CD4-positive, alpha-beta memory T cell (primary cell): ENCODE data around the gene SLC22A4. TPM values are rescaled to one million over a fixed set of nuclear protein-coding genes. Genes with fewer than 3 reads are reported as not detected.
A peak's percentile ranks its signal among the peaks of the same experiment; 100 is the strongest.

Source experiments
- CTCF ChIA-PET: fragments of 350-600 bp; sonication (Branson Sonifier 250); formaldehyde crosslinking; loops from one replicate; lab custom pipeline; 2021; ENCODE audit warnings: inconsistent platforms; ENCODE audit not compliant: partially characterized antibody; lab: Charles Lee
- POLR2A ChIA-PET: fragments of 350-600 bp; sonication (Branson Sonifier 250); formaldehyde crosslinking; loops from one replicate; lab custom pipeline; 2021; ENCODE audit not compliant: partially characterized antibody; lab: Charles Lee
- DNase-seq, 5 donors: peaks; one replicate each; pipeline versions ENCODE4 v3.0.0 to v3.0.0-alpha.2; 2020 to 2022; ENCODE audit warnings: mixed read lengths in 1 of 5
- H3K27ac ChIP-seq: one replicate; pipeline ENCODE4 v1.7.0; 2013; ENCODE audit warnings: low read depth, low read length
- H3K27me3 ChIP-seq: 2 replicates; pipeline ENCODE4 v1.7.0; 2013; ENCODE audit warnings: mild to moderate bottlenecking, low read length, moderate library complexity; ENCODE audit not compliant: insufficient read depth
- H3K36me3 ChIP-seq: 2 replicates; pipeline ENCODE4 v1.7.0; 2013; ENCODE audit warnings: mild to moderate bottlenecking, low read length, moderate library complexity; ENCODE audit not compliant: insufficient read depth
- H3K4me1 ChIP-seq: 2 replicates; pipeline ENCODE4 v1.7.0; 2013; ENCODE audit warnings: mild to moderate bottlenecking, low read length, moderate library complexity; ENCODE audit not compliant: insufficient read depth
- H3K4me3 ChIP-seq, 2 donors: one replicate each; pipeline ENCODE4 v1.7.0; 2013; ENCODE audit warnings: low read length in 2 of 2, mild to moderate bottlenecking in 1 of 2
- H3K9me3 ChIP-seq, 2 donors: one replicate each; pipeline ENCODE4 v1.7.0; 2013; ENCODE audit warnings: low read length in 2 of 2, control low read depth in 1 of 2; ENCODE audit not compliant: control insufficient read depth in 1 of 2
- H3K27ac Mint-ChIP-seq, 7 donors: one replicate each; pipeline ENCODE4 v1.8.0; 2020 to 2021; ENCODE audit warnings: mixed read lengths in 7 of 7, mild to moderate bottlenecking in 6 of 7, inconsistent platforms in 3 of 7, moderate library complexity in 3 of 7
- H3K27me3 Mint-ChIP-seq, 2 donors: one replicate each; pipeline ENCODE4 v1.8.0; 2020 to 2021; ENCODE audit warnings: mixed read lengths in 2 of 2
- H3K36me3 Mint-ChIP-seq, 2 donors: one replicate each; pipeline ENCODE4 v1.8.0; 2020 to 2021; ENCODE audit warnings: mixed read lengths in 2 of 2, inconsistent platforms in 1 of 2, mild to moderate bottlenecking in 1 of 2
- H3K4me1 Mint-ChIP-seq, 4 donors: one replicate each; pipeline ENCODE4 v1.8.0; 2020 to 2021; ENCODE audit warnings: mixed read lengths in 4 of 4, mild to moderate bottlenecking in 1 of 4
- H3K4me3 Mint-ChIP-seq, 8 donors: one replicate each; pipeline ENCODE4 v1.8.0; 2020 to 2021; ENCODE audit warnings: mixed read lengths in 8 of 8, mild to moderate bottlenecking in 7 of 8, moderate library complexity in 6 of 8, inconsistent platforms in 3 of 8
- H3K9me3 Mint-ChIP-seq, 8 donors: one replicate each; pipeline ENCODE4 v1.8.0; 2020 to 2021; ENCODE audit warnings: mixed read lengths in 8 of 8, mild to moderate bottlenecking in 5 of 8, inconsistent platforms in 3 of 8, moderate library complexity in 1 of 8
- intact Hi-C: fragments of 100-400 bp; cut with micrococcal nuclease; formaldehyde crosslinking; loops from one replicate; pipeline ENCODE4 v1.15.1; 2023
- polyA plus RNA-seq, 2 donors: library from polyadenylated mRNA; unstranded; fragments of 300-500 nt; fragmentation: Illumina TruSeq; gene quantifications; one replicate each; pipeline ENCODE4 v1.2.3, GENCODE V29; 2021
- total RNA-seq, 2 experiments: library from RNA; stranded (reverse); gene quantifications; one replicate each; pipeline ENCODE4 v1.2.3, GENCODE V29; 2021

SLC22A4 gene
- total and polyA plus RNA-seq, 4 experiments from 2014 or later: 0.22 TPM; not detected in 3

GRCh38 chr5:132298298-132299212 lies 4.4 kb downstream of the SLC22A4 start:
- Histone ChIP-seq H3K27me3 (no peaks in the 10 kb centered on the region), H3K9me3 (no peaks in the 10 kb centered on the region), H3K4me3 (no peak overlapping the region), H3K4me1 (peaks cover 11% of the 10 kb centered on the region), H3K27ac (no peak overlapping the region), H3K36me3 (no peaks in the 10 kb centered on the region)
- ChIA-PET POLR2A (no interaction called here), CTCF (no interaction called here)
- peaks cover 7 to 18% (median 10%) of the 10 kb centered on the region in 4 donors for H3K4me1 Mint-ChIP-seq
- H3K4me3 Mint-ChIP-seq: no peak overlapping the region
- peaks cover 0 to 2% (median 0%) of the 10 kb centered on the region in 8 donors for H3K9me3 Mint-ChIP-seq
- intact Hi-C loops: loop anchor here (10.0 kb wide), 1 partner anchor 526 kb away; no protein-coding TSS in a partner anchor
- H3K27ac Mint-ChIP-seq: no peak overlapping the region
- DNase-seq: no peak
- peaks cover 12 to 14% of the 10 kb centered on the region in 2 donors for H3K27me3 Mint-ChIP-seq
- H3K36me3 Mint-ChIP-seq: peaks cover 1 to 2% of the 10 kb centered on the region in 2 donors

- Mint-ChIP-seq H3K27me3 (peaks cover 11 to 14% of the 10 kb centered on the region in 2 donors), H3K4me3 (no peak overlapping the region), H3K9me3 (peaks cover 0 to 13% (median 7%) of the 10 kb centered on the region in 8 donors), H3K27ac (no peak overlapping the region), H3K36me3 (peaks cover under 1 to 7% of the 10 kb centered on the region in 2 donors), H3K4me1 (peaks cover 3 to 10% (median 6%) of the 10 kb centered on the region in 4 donors)
- H3K27me3 ChIP-seq: no peaks in the 10 kb centered on the region
- ChIA-PET POLR2A (no interaction called here), CTCF (no interaction called here)
- intact Hi-C loops: loop anchor here (10.0 kb wide), 1 partner anchor 525 kb away; no protein-coding TSS in a partner anchor
- DNase-seq: no peak
- H3K36me3 ChIP-seq: no peaks in the 10 kb centered on the region
- H3K4me3 ChIP-seq: no peak overlapping the region
- peaks cover 7% of the 10 kb centered on the region for H3K4me1 ChIP-seq
- H3K9me3 ChIP-seq: no peaks in the 10 kb centered on the region
- no peak overlapping the region for H3K27ac ChIP-seq
These were observed 5.7 kb downstream of the SLC22A4 start for GRCh38 chr5:132299917-132300316.

GRCh38 chr5:132300577-132301343 lies 6.6 kb downstream of the SLC22A4 start:
- no peak for DNase-seq
- Histone ChIP-seq H3K36me3 (no peaks in the 10 kb centered on the region), H3K27me3 (no peaks in the 10 kb centered on the region), H3K4me1 (no peaks in the 10 kb centered on the region), H3K27ac (no peak overlapping the region), H3K4me3 (no peak overlapping the region), H3K9me3 (no peaks in the 10 kb centered on the region)
- Mint-ChIP-seq H3K9me3 (peaks cover 0 to 19% (median 13%) of the 10 kb centered on the region in 8 donors), H3K4me3 (no peak overlapping the region), H3K36me3 (peaks cover 4 to 12% of the 10 kb centered on the region in 2 donors), H3K27ac (no peak overlapping the region), H3K4me1 (peaks cover 0 to 2% (median under 1%) of the 10 kb centered on the region in 4 donors), H3K27me3 (peaks cover 7 to 9% of the 10 kb centered on the region in 2 donors)
- ChIA-PET CTCF (no interaction called here), POLR2A (no interaction called here)
- intact Hi-C loops: no loop called here

- Mint-ChIP-seq H3K36me3 (peaks cover 4 to 12% of the 10 kb centered on the region in 2 donors), H3K27ac (no peak overlapping the region), H3K9me3 (peaks cover 0 to 20% (median 16%) of the 10 kb centered on the region in 8 donors), H3K27me3 (peaks cover 5 to 7% of the 10 kb centered on the region in 2 donors), H3K4me1 (no peaks in the 10 kb centered on the region), H3K4me3 (no peak overlapping the region)
- Histone ChIP-seq H3K4me3 (no peak overlapping the region), H3K27ac (no peak overlapping the region), H3K36me3 (no peaks in the 10 kb centered on the region), H3K4me1 (no peaks in the 10 kb centered on the region), H3K27me3 (no peaks in the 10 kb centered on the region), H3K9me3 (no peaks in the 10 kb centered on the region)
- ChIA-PET CTCF (interaction anchor here (2.5 kb wide), 1 partner anchor 8 kb away, joined by 9 read pairs; no protein-coding TSS in a partner anchor), POLR2A (no interaction called here)
- DNase-seq: no peak
- intact Hi-C loops: no loop called here
These were observed 7.4 kb downstream of the SLC22A4 start for GRCh38 chr5:132301344-132302271.

DNA sequence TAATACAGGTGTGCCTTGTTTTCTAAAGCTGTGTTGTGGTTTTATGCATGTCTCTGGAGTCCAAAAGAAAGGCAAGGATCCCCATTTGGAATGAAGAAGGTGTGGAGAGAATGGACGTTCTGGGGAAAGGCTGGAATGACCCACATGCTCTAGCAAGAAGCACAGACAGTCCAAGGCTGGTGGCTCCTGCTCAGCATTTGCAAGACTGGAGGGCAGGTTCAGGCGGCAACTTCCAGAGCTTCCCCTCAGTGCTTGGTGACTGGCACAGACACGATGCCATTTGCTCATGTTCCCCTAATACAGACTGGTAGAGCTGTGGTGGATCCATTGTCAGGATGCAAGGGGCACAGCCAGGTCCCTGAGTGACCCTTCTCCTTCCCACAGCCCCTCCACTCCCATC lies 8.2 kb downstream of the SLC22A4 start:
- Mint-ChIP-seq H3K36me3 (peaks cover 4 to 12% of the 10 kb centered on the region in 2 donors), H3K4me3 (no peak overlapping the region), H3K4me1 (no peaks in the 10 kb centered on the region), H3K9me3 (peaks cover 0 to 24% (median 17%) of the 10 kb centered on the region in 8 donors), H3K27me3 (peaks cover 2 to 4% of the 10 kb centered on the region in 2 donors), H3K27ac (no peak overlapping the region)
- CTCF ChIA-PET: interaction anchor here (2.5 kb wide), 1 partner anchor 9 kb away, joined by 9 read pairs; no protein-coding TSS in a partner anchor
- DNase-seq: no peak
- intact Hi-C loops: no loop called here
- Histone ChIP-seq H3K9me3 (no peaks in the 10 kb centered on the region), H3K4me1 (no peaks in the 10 kb centered on the region), H3K4me3 (no peak overlapping the region), H3K27ac (no peak overlapping the region), H3K36me3 (no peaks in the 10 kb centered on the region), H3K27me3 (no peaks in the 10 kb centered on the region)
- POLR2A ChIA-PET: no interaction called here

DNA sequence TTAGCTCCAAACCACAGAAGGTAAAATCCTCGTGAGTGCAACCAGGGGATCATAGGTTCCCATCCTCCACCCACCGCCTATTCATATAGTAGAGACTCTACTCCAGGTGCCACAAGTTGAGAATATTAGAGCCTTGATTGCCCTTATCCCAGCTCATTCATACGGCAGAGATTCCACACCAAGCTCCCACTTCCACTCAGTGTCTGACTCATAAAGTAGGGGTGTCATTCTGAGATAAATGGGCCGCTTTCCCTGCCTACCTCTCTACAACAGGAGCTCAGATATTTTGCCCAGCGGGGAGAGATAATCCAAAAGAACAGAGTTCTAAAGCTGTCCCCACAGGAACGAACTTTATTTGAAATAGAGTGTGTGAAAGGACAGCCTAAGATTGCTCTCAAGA lies 9.4 kb downstream of the SLC22A4 start:
- no peak for DNase-seq
- H3K36me3 Mint-ChIP-seq: peaks cover 4 to 12% of the 10 kb centered on the region in 2 donors
- H3K27ac Mint-ChIP-seq: peak overlapping the region in 1 of 7 donors; percentile 41
- POLR2A ChIA-PET: no interaction called here
- Histone ChIP-seq H3K27me3 (no peaks in the 10 kb centered on the region), H3K27ac (no peak overlapping the region), H3K4me3 (no peak overlapping the region), H3K36me3 (no peaks in the 10 kb centered on the region), H3K9me3 (no peaks in the 10 kb centered on the region), H3K4me1 (no peaks in the 10 kb centered on the region)
- intact Hi-C loops: no loop called here
- peaks cover 0 to 24% (median 17%) of the 10 kb centered on the region in 8 donors for H3K9me3 Mint-ChIP-seq
- H3K27me3 Mint-ChIP-seq: peaks cover 0 to 2% of the 10 kb centered on the region in 2 donors
- CTCF ChIA-PET: interaction anchor here (0.7 to 2.5 kb wide), 3 partner anchors 9 to 13 kb away, joined by 3 to 9 read pairs (median 4); no protein-coding TSS in a partner anchor
- H3K4me3 Mint-ChIP-seq: no peak overlapping the region
- H3K4me1 Mint-ChIP-seq: no peaks in the 10 kb centered on the region
